Left ventricle myocardium inferior (tissue), 1 donor: ENCODE results near the gene SOAT2. TPM values are rescaled to one million over a fixed set of nuclear protein-coding genes. Genes with fewer than 3 reads are reported as not detected.

Experiments used
- DNase-seq: peaks from one replicate; pipeline ENCODE4 v3.0.0-alpha.2; 2020
- H3K27ac ChIP-seq: fragments of 200-600 bp; replicated peaks from 2 replicates; pipeline ENCODE4 v1.8.0; 2021
- H3K27me3 ChIP-seq: fragments of 200-600 bp; 2 replicates; pipeline ENCODE4 v1.8.0; 2021; ENCODE audit warnings: low read depth
- H3K36me3 ChIP-seq: fragments of 200-600 bp; 2 replicates; pipeline ENCODE4 v1.8.0; 2021
- H3K4me1 ChIP-seq: fragments of 200-600 bp; 2 replicates; pipeline ENCODE4 v1.8.0; 2021
- H3K4me3 ChIP-seq: fragments of 200-600 bp; 2 replicates; pipeline ENCODE4 v1.8.0; 2021; ENCODE audit warnings: mild to moderate bottlenecking, moderate library complexity
- H3K9me3 ChIP-seq: fragments of 200-600 bp; replicated peaks from 2 replicates; pipeline ENCODE4 v1.8.0; 2021
- intact Hi-C: fragments of 100-400 bp; cut with micrococcal nuclease; formaldehyde crosslinking; loops from one replicate; pipeline ENCODE4 v1.11.0; 2022
- long read RNA-seq: library from polyadenylated mRNA; unstranded; transcript quantifications from one replicate; pipeline ENCODE4 v2.0.0, GENCODE V29; 2021
- total RNA-seq: library from RNA; stranded (reverse); fragmentation: NEBNext Ultra II Directional; extraction: Animal tissue kit (Norgen Biotek cat#: 25700); gene quantifications from one replicate; pipeline ENCODE4 v1.2.1, GENCODE V29; 2021
- TF ChIP-seq, protein P1 (sequence below): fragments of 200-600 bp; IDR thresholded peaks from 2 replicates; pipeline ENCODE4 v1.8.0; 2021; ENCODE audit warnings: antibody characterized with exemption, mild to moderate bottlenecking, borderline replicate concordance
- donor health status: DM: no; HTN: yes; CAD: no; lungs with severe emphysema.

Gene SOAT2, protein sequence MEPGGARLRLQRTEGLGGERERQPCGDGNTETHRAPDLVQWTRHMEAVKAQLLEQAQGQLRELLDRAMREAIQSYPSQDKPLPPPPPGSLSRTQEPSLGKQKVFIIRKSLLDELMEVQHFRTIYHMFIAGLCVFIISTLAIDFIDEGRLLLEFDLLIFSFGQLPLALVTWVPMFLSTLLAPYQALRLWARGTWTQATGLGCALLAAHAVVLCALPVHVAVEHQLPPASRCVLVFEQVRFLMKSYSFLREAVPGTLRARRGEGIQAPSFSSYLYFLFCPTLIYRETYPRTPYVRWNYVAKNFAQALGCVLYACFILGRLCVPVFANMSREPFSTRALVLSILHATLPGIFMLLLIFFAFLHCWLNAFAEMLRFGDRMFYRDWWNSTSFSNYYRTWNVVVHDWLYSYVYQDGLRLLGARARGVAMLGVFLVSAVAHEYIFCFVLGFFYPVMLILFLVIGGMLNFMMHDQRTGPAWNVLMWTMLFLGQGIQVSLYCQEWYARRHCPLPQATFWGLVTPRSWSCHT
- total RNA-seq = not detected
- long read RNA-seq = 0 reads

DNA sequence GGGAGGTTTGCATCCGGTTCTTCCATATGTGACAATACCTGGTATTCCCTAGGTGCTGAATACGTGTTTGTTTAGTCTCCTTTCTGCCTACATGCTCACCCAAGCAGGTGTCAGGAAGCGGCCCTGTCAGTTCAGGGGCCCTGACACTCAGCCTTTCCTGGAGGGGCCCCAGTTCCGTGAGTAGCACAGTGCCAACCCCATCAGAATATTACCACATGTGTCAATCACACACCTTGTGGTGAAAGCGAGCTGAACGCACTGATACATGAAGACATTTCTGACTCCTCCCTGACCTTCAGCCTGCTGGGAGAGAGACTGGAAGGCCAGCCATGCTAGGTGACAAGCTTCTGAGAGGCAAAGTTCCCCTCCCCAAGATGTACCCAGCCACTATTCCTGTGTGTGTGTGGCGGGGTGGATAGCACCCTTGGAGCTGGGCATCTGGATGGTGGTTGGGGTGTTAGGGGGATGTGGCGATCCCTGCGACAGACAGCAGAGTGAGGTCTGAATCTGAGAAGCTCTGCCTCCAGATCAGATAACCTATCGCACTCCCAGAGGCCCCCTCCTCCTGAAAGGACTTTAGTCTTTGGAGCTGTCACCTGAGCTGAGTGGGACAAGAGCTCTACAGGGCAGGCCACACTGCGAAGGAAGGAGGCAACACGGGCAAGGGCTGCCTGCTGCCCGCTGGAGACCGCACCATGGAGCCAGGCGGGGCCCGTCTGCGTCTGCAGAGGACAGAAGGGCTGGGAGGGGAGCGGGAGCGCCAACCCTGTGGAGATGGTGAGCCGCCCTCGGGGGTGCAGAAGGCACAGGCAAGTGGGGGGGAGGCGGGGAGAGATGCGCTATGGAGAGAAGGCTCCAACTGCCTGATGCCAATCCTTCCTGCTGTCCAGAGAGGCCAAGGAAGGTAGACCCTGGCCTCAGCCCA, at the start of gene SOAT2:
TSS of gene SOAT2 (plus strand) at position 604 of the 925 bp plus-strand sequence. CDS start at position 696, 92 bp downstream.
- no peak within 1 kb of the TSS for H3K4me3 ChIP-seq
- H3K4me1 ChIP-seq = peaks cover 30% of the 10 kb centered on the region
- H3K9me3 ChIP-seq = no peaks in the 10 kb centered on the region
- peaks cover 20% of the 10 kb centered on the region for H3K36me3 ChIP-seq
- intact Hi-C loops = loop anchor here (5.0 kb wide), 1 partner anchor 36 kb away; no protein-coding TSS in a partner anchor
- no peak for DNase-seq
- TF ChIP-seq, protein P1, sequence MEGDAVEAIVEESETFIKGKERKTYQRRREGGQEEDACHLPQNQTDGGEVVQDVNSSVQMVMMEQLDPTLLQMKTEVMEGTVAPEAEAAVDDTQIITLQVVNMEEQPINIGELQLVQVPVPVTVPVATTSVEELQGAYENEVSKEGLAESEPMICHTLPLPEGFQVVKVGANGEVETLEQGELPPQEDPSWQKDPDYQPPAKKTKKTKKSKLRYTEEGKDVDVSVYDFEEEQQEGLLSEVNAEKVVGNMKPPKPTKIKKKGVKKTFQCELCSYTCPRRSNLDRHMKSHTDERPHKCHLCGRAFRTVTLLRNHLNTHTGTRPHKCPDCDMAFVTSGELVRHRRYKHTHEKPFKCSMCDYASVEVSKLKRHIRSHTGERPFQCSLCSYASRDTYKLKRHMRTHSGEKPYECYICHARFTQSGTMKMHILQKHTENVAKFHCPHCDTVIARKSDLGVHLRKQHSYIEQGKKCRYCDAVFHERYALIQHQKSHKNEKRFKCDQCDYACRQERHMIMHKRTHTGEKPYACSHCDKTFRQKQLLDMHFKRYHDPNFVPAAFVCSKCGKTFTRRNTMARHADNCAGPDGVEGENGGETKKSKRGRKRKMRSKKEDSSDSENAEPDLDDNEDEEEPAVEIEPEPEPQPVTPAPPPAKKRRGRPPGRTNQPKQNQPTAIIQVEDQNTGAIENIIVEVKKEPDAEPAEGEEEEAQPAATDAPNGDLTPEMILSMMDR = no peak
- no peak within 1 kb of the TSS for H3K27ac ChIP-seq
- no peaks in the 10 kb centered on the region for H3K27me3 ChIP-seq

DNA sequence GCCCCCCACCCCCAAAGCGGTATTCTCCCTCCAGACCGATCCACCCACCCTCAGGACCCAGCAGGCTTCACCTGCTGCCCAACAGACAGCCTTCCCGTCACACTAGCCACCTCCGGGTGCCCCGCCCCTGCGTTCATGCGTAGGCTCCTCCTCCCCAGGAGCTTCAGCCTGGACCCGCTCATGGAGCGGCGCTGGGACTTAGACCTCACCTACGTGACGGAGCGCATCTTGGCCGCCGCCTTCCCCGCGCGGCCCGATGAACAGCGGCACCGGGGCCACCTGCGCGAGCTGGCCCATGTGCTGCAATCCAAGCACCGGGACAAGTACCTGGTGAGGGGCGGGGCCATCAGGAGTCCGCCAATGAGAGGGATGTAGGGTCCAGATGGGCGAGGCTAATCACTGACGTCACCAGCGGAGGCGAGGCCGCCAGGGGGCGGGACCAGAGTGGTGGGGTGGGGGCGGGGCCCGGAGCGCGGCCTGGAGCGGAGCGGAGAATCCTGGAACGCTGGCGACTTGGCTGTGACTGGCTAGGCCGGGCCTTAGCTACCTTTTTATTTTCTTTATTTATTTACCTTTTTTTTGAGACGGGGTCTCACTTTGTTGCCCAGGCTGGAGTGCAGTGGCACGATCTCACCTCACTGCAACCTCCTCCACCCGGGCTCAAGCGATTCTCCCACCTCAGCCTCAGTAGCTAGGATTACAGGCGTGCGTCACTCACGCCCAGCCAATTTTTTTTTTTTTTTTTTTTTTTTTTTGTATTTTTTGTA, 49.0 kb upstream of the SOAT2 start:
- H3K36me3 ChIP-seq = peaks cover 56% of the 10 kb centered on the region
- TF ChIP-seq, protein P1 = no peak
- peak overlapping the region; percentile 100 for H3K27ac ChIP-seq
- peak; percentile 94 for DNase-seq
- no peaks in the 10 kb centered on the region for H3K27me3 ChIP-seq
- peaks cover 99% of the 10 kb centered on the region for H3K4me1 ChIP-seq
- H3K9me3 ChIP-seq = no peaks in the 10 kb centered on the region
- peak overlapping the region; percentile 87 for H3K4me3 ChIP-seq
- intact Hi-C loops = no loop called here

DNA sequence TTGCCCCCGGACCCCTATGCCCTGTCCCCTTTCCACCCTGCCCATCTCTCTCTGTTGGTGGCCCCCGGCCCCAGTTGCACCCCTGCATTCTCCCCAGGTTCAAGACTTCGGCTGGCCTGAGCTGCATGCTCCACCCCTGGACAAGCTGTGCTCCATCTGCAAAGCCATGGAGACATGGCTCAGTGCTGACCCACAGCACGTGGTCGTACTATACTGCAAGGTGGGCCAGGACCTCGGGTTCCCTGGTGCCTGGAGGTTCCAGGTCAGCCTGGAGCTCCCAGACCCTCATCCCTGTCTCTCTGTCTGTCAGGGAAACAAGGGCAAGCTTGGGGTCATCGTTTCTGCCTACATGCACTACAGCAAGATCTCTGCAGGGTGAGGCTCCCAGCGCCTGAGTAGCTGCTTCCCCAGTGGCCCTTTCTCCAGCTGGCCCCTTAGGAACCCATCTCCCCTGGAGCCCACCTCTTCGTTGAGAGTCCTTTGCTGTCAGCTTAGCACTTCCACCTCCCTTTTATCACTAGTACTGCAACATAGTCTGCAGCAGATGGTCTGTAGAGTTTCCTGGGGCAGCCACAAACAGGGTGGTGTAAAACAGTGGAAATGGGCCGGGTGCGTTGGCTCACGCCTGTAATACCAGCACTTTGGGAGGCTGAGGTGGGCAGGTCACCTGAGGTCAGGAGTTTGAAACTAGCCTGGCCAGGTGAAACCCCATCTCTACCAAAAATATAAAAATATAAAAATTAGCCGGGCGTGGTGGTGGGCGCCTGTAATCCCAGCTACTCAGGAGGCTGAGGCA, 47.6 kb upstream of the SOAT2 start:
- peak overlapping the region; percentile 100 for H3K27ac ChIP-seq
- peaks cover 70% of the 10 kb centered on the region for H3K36me3 ChIP-seq

DNA sequence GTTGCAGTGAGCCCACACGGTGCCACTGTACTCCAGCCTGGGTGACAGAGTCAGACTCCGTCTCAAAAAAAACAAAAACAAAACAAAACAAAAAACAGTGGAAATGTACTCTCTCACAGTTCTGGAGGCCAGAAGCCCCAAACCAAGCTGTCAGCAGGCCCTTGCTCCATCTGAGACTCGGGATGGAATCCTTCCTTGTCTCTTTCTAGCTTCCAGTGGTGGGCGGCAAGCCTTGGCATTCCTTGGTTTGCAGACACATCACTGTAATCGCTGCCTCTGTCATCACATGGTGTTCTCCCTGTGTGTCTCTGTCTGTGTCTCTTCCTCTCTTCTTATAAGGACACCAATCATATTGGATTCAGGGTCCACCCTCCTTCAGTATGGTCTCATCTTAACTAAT, 47.0 kb upstream of the SOAT2 start:
- H3K4me3 ChIP-seq = no peak overlapping the region
- H3K27me3 ChIP-seq = no peaks in the 10 kb centered on the region
- TF ChIP-seq, protein P1 = no peak
- H3K36me3 ChIP-seq = peaks cover 76% of the 10 kb centered on the region
- H3K27ac ChIP-seq = peak overlapping the region; percentile 100
- intact Hi-C loops = no loop called here
- peaks cover 99% of the 10 kb centered on the region for H3K4me1 ChIP-seq
- no peak for DNase-seq
- H3K9me3 ChIP-seq = no peaks in the 10 kb centered on the region

More for the DNA sequence above, 47.6 kb upstream of the SOAT2 start:
- Histone ChIP-seq H3K9me3 (no peaks in the 10 kb centered on the region), H3K4me3 (no peak overlapping the region), H3K4me1 (peaks cover 99% of the 10 kb centered on the region), H3K27me3 (no peaks in the 10 kb centered on the region)
- DNase-seq = no peak
- TF ChIP-seq, protein P1 = no peak
- intact Hi-C loops = no loop called here
